Measurements from ENCODE around the gene OR4D5. TPM values are rescaled to one million over a fixed set of nuclear protein-coding genes. Genes with fewer than 3 reads are reported as not detected.

OR4D5 gene
- total RNA-seq, 6 experiments from 2014 or later, result not detected

DNA sequence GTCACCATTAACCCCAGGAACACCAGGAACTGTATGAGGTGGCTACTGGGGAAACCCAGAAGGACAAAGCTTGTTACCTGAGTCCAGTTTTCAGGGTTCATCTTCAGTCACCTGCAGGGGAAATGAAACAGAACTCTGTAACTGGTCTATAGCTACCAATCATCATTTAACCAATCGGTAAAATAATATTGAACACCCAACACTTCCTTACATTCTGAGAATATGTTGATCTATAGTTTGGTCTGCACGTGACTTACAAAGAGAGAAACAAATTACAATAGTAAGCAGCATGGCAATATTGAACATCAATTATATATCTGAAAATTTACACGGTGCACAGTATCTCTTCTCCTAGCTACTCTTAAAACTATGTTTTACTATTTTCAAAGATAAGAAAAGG lies 4.3 kb downstream of the OR4D5 start, which contains the start of gene OR6T1:
Gene OR6T1 (minus strand): TSS at position 101 of the 400 bp plus-strand sequence. CDS start 0 bp downstream, at position 101.
- no peak within 1 kb of the TSS for H3K27ac ChIP-seq
- TF ChIP-seq, protein P1, sequence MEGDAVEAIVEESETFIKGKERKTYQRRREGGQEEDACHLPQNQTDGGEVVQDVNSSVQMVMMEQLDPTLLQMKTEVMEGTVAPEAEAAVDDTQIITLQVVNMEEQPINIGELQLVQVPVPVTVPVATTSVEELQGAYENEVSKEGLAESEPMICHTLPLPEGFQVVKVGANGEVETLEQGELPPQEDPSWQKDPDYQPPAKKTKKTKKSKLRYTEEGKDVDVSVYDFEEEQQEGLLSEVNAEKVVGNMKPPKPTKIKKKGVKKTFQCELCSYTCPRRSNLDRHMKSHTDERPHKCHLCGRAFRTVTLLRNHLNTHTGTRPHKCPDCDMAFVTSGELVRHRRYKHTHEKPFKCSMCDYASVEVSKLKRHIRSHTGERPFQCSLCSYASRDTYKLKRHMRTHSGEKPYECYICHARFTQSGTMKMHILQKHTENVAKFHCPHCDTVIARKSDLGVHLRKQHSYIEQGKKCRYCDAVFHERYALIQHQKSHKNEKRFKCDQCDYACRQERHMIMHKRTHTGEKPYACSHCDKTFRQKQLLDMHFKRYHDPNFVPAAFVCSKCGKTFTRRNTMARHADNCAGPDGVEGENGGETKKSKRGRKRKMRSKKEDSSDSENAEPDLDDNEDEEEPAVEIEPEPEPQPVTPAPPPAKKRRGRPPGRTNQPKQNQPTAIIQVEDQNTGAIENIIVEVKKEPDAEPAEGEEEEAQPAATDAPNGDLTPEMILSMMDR (IDR thresholded peaks at IDR 0.05), result no peak
- ATAC-seq (no peak), DNase-seq (no peak)
- intact Hi-C loops (cut with DNase I), result no loop called here
- WGBS (ENCODE audit: insufficient coverage, low coverage, low lambda C conversion rate, missing lambda C conversion rate), result 74% methylated on average over 3 of the region's 3 CpGs
- no peaks in the 10 kb centered on the region for H3K9me3 ChIP-seq
- no peak within 1 kb of the TSS for H3K4me3 ChIP-seq
- H3K27me3 ChIP-seq, result no peaks in the 10 kb centered on the region
- no peaks in the 10 kb centered on the region for H3K36me3 ChIP-seq
- H3K4me1 ChIP-seq, result no peaks in the 10 kb centered on the region

DNA sequence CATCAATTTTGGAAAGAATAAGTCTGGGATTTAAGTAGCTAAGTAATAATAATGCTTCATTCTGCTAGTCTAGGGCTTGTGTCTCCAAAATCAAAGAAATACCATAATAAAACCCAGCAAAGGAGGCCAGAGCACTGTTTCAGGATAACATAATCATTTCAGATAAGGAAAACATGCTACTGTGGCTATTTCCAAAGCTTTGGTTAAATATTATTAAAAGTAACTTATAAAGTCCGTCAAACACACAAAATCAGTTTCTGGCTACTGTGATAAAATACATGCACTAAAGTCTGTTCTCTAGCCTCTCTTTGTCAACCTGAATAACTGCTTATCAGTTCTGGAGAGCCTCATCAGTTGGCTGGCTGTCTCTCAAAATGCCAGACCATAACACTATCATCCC lies 5.7 kb downstream of the OR4D5 start:
- WGBS (ENCODE audit: insufficient coverage, low coverage, low lambda C conversion rate, missing lambda C conversion rate), result 35% methylated on average over 1 of the region's 1 CpG
- intact Hi-C loops (cut with DNase I), result no loop called here
- peak in 1 of 4 donors; percentile 22 for ATAC-seq

DNA sequence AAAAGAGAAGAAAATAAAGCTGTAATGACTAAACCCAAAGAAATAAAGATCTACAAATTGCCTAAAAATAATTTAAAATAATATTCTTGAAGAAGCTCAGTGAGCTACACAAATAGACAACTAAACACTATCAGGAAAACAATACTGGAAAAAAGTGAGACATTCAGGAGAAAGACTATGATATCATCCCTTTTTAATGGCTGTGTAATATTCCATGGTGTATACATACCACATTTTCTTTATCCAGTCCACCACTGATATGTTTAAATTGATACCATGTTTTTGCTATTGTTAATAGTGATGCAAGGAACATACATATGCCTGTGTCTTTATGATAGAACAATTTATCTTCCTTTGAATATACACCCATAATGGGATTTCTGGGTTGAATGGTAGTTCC lies 17.3 kb downstream of the OR4D5 start:
- intact Hi-C loops (cut with DNase I), result no loop called here
- no peaks in the 10 kb centered on the region for H3K4me1 ChIP-seq
- no peak overlapping the region for H3K27ac ChIP-seq
- H3K36me3 ChIP-seq, result no peaks in the 10 kb centered on the region
- H3K9me3 ChIP-seq, result no peaks in the 10 kb centered on the region
- ATAC-seq (no peak), DNase-seq (no peak)
- TF ChIP-seq POLR2A (IDR thresholded peaks at IDR 0.05), result no peak
- TF ChIP-seq, protein P1 (IDR thresholded peaks at IDR 0.05), result no peak
- no peaks in the 10 kb centered on the region for H3K27me3 ChIP-seq
- no peak overlapping the region for H3K4me3 ChIP-seq

More for the DNA sequence above, 5.7 kb downstream of the OR4D5 start:
- TF ChIP-seq POLR2A (IDR thresholded peaks at IDR 0.05), result no peak
- TF ChIP-seq, protein P1 (IDR thresholded peaks at IDR 0.05), result no peak
- H3K27me3 ChIP-seq, result no peaks in the 10 kb centered on the region
- no peak overlapping the region for H3K4me3 ChIP-seq
- H3K27ac ChIP-seq, result no peak overlapping the region
- DNase-seq, result no peak
- no peaks in the 10 kb centered on the region for H3K4me1 ChIP-seq
- no peaks in the 10 kb centered on the region for H3K9me3 ChIP-seq
- H3K36me3 ChIP-seq, result no peaks in the 10 kb centered on the region

DNA sequence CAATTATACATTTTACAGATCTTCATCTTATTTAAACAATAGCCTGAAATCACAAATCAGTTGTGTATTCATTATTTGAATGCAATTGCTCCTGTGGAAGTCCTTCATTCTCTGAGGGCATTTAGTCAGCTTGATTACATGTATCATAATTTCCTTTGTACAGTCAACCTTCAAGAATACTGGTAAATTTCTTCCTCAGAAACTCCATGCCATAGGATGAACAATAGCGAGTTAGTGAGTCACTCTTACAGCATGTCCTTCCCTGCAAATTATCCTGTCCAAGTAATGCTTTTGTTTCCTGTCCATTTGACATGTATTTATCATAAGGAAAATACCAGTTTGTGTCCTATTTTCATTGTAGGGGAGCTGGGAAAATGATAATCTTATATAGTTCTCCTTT lies 34.4 kb downstream of the OR4D5 start:
- no peak for TF ChIP-seq POLR2A (IDR thresholded peaks at IDR 0.05)
- Histone ChIP-seq H3K4me3 (no peak overlapping the region), H3K27ac (no peak overlapping the region), H3K36me3 (no peaks in the 10 kb centered on the region), H3K27me3 (no peaks in the 10 kb centered on the region), H3K4me1 (no peaks in the 10 kb centered on the region), H3K9me3 (no peaks in the 10 kb centered on the region)
- WGBS (ENCODE audit: insufficient coverage, low coverage, low lambda C conversion rate, missing lambda C conversion rate), result 44% methylated on average over 1 of the region's 1 CpG
- intact Hi-C loops (cut with DNase I), result no loop called here
- DNase-seq, result no peak
- no peak for ATAC-seq

DNA sequence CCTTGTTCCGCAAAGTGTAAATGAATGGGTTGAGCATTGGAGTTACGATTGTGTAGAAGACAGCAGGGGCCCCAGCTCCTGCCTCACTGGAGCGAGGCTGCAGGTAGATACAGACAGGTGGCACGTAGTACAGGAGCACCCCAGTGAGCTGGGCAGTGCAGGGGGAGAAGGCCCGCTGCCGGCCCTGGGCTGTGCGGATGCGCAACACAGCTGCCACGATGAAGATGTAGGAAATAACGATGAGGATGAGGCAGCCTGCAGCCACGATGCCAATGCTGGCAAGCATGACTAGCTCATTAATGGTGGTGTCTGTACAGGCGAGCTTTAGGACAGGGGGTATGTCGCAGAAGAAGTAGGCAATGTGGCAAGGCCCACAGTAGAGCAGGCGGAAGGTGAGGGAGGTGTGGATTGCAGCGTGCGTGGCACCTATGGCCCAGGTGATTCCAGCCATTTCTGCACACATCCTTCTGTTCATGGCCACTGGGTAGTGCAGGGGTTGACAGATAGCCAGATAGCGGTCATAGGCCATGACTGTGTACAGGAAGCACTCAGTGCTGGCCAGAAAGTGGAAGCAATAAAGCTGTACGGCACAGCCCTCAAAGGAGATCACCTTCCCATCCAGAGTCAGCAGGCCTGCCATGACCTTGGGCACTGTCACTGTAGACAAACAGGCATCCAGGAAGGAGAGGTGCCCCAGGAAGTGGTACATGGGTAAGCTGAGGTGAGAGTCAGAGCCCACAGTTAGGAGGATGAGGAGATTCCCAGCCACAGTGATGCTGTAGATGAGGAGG lies 37.5 kb downstream of the OR4D5 start:
- TF ChIP-seq POLR2A (IDR thresholded peaks at IDR 0.05), result no peak
- TF ChIP-seq, protein P1 (IDR thresholded peaks at IDR 0.05), result no peak
- H3K36me3 ChIP-seq, result no peaks in the 10 kb centered on the region
- no peak for DNase-seq
- H3K9me3 ChIP-seq, result no peaks in the 10 kb centered on the region
- no peaks in the 10 kb centered on the region for H3K27me3 ChIP-seq
- intact Hi-C loops (cut with DNase I), result no loop called here
- no peak overlapping the region for H3K27ac ChIP-seq
- WGBS (ENCODE audit: insufficient coverage, low coverage, low lambda C conversion rate, missing lambda C conversion rate), result 51% methylated on average over 5 of the region's 18 CpGs
- H3K4me1 ChIP-seq, result no peaks in the 10 kb centered on the region
- H3K4me3 ChIP-seq, result no peak overlapping the region
- ATAC-seq, result no peak
